Breast epithelium (tissue), 3 donors: Measurements from ENCODE around the gene GCG.

Experiments
- CTCF ChIP-seq, 3 donors: fragments of 450-650 bp; IDR thresholded peaks; one replicate each; pipeline ENCODE4 v1.5.1; 2016 to 2017; ENCODE audit warnings: antibody characterized with exemption in 3 of 3, mild to moderate bottlenecking in 3 of 3, moderate library complexity in 3 of 3
- POLR2A ChIP-seq: fragments of 450-650 bp; IDR thresholded peaks from one replicate; pipeline ENCODE4 v1.6.1; 2016; ENCODE audit warnings: antibody characterized with exemption, mild to moderate bottlenecking, moderate library complexity
- POLR2AphosphoS5 ChIP-seq, 3 donors: sonication (generic); formaldehyde crosslinking; IDR thresholded peaks; one replicate each; pipeline ENCODE4 v1.6.1; 2017; ENCODE audit warnings: antibody characterized with exemption in 3 of 3

GRCh38 chr2:162116352-162116751 is 35.7 kb downstream of the GCG start:
- TF ChIP-seq CTCF (IDR thresholded peaks at IDR 0.05) (no peak), POLR2A (no peak), POLR2AphosphoS5 (IDR thresholded peaks at IDR 0.05) (no peak)
